Activated CD8-positive, alpha-beta memory T cell treated with anti-CD3 and anti-CD28 coated beads for 36 hours (primary cell): ENCODE data around the gene G6PD. TPM values are rescaled to one million over a fixed set of nuclear protein-coding genes. Genes with fewer than 3 reads are reported as not detected.
"Not testable (repeated sequence)": the region's sequence is repeated elsewhere in the genome, so short reads cannot be mapped to it uniquely, and the experiment has no call there.

Experiments used
- CTCF ChIA-PET: fragments of 350-600 bp; sonication (Branson Sonifier 250); formaldehyde crosslinking; loops from one replicate; lab custom pipeline; 2021; ENCODE audit warnings: antibody characterized with exemption; lab: Charles Lee
- POLR2A ChIA-PET: fragments of 350-600 bp; sonication (Branson Sonifier 250); formaldehyde crosslinking; loops from one replicate; lab custom pipeline; 2021; ENCODE audit warnings: antibody characterized with exemption; lab: Charles Lee
- total RNA-seq, 2 experiments: library from RNA; stranded (reverse); gene quantifications; one replicate each; pipeline ENCODE4 v1.2.3, GENCODE V29; 2021

G6PD gene
- total RNA-seq, result 100 to 1,000 TPM; 110 to 121 TPM

DNA sequence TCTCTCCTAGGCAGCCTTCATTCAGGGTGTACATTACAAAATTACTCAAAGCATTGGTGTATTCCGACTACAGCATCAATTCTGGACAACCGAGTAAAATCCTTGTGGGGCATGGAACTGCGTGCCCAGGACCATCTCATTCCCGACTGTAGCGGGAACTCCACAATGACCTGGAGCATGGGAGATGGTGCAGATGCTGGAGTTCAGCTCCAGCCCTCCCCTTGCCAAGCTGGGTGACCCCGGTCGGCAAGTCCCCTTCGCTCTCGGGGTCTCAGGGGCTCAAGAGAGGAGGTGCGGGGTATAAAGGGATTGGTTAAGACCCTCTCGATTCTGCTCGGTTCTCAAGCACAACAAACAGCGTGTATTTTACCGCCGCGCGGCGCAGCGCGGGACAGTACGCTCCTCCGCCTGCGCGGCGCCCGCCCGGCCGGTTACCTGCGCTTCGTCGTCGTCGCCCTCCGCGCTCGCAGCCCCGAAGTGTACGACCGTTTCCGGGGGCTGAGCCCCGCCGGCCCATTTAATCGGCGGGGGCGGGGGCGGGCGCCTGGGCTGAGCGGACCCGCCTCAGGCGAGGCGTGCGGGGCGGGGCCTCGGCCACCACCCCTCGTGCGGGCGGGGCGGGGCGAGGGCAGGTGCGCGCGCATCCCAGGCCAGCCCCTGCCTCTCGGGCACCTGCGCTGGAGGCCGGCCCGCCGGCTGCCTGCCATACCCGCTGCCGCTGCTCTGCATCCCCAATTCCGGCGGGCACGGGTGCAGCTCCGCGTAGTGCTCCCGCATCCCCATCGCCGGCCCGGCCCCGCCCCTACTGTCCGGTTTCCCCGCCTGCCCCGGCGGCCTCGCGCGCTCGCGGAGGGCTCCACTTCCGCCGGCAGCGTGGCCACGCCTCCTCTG, at the start of gene G6PD:
G6PD (minus strand) TSS at position 493 of the 891 bp plus-strand sequence. CDS start 691 bp downstream, outside the sequence.
- ChIA-PET POLR2A (interaction anchor here (0.6 to 1.6 kb wide), 3 partner anchors 56 to 173 kb away, joined by 3 to 5 read pairs (median 4); partner anchors contain the start of gene SLC10A3), CTCF (no interaction called here)

DNA sequence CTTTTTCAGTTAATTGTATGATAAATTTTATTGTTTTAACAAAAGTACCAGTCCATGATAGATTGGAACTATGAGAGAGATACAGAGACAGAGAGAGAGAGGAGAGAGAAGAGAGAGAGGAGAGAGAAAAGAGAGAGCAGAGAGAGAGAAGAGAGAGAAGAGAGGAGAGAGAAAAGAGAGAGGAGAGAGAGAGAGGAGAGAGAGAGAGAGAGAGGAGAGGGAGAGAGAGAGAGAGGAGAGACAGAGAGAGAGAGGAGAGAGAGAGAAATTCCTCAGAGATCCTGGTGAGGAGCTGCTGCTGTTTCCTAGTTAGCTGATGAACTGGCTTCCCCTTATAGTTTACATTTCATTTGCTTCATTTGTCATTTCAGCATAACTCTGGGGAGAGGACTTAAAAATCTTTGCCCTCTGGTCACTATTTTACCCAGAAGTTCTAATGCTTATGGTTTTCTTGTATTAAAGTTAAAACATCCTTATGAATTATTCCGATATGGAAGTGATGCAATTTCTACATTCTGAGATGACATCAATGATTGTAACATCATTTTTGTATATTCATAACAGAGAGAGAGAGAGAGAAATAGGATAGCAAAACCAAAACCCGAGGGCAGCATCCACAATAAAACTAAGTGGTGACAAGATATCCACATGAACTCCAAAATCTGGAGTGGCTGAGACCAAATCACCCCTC, 49.1 kb upstream of the G6PD start:
- POLR2A ChIA-PET, result no interaction called here
- CTCF ChIA-PET, result interaction anchor here (0.6 kb wide), 1 partner anchor 160 kb away, joined by 3 read pairs; no protein-coding TSS in a partner anchor

DNA sequence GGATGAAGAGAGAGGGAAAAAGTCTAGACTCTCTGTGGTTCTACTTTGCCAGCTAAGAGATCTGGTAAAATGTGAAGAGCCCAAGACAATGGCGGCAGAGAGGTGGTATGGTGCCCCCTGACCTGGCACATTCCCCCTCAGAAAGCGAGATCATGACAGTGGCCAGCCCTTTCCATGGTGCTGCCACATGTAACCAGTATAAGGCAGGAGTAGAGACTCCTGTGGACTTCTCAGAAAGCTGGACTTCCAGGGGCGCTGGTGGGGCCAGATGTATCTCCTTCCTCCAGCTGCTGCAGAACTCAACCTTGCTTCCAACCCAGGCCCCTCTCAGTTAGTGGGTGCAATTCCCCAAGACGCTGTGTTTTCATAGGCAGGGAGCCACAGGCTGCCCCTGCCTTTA, 47.8 kb upstream of the G6PD start:
- CTCF ChIA-PET, result no interaction called here

DNA sequence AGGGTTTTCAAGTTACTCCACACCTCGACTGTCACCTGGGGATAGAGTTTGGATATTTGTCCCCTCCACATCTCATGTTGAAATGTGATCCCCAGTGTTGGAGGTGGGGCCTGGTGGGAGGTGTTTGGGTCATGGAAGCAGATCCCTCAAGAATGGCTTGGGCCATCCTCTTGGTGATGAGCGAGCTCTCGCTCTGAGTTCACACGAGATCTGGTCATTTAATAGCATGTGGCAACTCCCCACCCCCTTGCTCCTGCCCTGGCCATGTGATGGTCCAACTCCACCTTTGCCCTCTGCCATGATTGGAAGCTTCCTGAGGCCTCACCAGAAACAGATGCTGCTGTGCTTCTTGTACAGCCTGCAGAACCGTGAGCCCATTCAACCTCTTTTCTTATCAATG, 46.6 kb upstream of the G6PD start:
- ChIA-PET POLR2A (no interaction called here), CTCF (no interaction called here)

More for the DNA sequence above, 47.8 kb upstream of the G6PD start:
- POLR2A ChIA-PET, result no interaction called here

DNA sequence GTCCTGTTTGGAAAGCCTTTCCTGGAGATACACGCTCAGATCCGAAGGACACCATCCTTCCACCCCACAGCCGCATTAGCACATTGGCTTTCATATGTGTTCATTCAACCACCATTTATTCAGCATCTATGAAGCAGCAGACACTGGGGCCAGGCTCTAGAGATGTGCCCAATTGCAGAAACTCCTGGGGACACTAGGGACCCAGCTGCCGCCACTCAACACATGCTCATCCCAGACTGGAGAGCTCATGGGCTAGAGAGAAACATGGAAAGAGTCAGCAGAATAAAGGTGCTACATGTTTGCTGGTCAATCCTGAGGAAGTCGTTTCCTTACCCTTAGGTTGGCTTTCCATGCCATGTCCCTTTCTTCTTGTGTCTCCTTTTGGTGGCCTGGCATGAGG, 45.9 kb upstream of the G6PD start:
- POLR2A ChIA-PET, result no interaction called here
- CTCF ChIA-PET, result no interaction called here

DNA sequence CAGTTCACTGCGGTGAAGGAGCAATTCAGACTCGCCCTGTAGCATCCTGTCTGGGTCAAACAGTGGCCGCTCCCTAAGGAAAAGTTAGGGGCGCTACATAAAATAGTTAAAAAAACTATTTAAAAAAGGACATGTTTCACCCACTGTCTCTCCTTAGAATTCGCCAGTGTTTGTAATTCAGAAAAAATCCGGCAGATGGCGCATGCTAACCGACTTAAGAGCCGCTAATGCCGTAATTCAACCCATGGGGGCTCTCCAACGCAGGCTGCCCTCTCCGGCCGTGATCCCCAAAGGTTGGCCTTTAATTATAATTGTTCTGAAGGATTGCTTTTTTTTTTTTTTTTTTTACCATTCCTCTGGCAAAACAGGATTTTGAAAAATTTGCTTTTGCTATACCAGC, 43.8 kb upstream of the G6PD start:
- CTCF ChIA-PET, POLR2A ChIA-PET: not testable (repeated sequence)

DNA sequence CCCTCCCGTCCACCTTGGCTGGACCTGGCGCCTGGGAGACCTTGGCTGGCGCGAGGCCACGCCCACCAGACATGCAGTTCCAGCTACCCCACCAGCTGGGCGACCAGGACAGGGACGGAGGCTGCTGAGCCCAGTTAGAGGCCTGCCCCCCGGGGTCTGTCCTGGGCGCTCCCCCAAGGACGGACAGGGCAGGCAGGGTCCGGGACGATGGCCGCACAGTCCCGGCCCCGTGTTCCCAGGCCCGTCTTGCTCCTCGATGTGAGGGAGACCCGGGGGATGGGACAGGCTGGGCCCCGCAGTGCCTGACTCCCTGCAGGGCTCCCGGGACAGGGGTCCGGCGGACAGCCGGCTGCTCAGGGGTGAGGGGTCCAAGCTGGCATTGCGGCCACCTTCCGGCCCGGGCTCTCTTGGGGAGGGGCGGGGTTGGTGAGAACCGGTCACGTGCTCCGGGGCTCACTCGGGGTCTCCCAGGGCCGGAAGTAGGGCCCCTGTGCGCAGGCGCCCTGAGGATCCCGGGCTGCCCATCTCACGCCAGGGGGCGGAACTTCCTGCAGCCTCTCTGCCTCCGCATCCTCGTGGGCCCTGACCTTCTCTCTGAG, 38.0 kb upstream of the G6PD start, which contains the start of gene CTAG1A:
CTAG1A (plus strand) TSS at position 549 of the 599 bp plus-strand sequence. CDS start 74 bp downstream, outside the sequence.
- POLR2A ChIA-PET, CTCF ChIA-PET: not testable (repeated sequence)

DNA sequence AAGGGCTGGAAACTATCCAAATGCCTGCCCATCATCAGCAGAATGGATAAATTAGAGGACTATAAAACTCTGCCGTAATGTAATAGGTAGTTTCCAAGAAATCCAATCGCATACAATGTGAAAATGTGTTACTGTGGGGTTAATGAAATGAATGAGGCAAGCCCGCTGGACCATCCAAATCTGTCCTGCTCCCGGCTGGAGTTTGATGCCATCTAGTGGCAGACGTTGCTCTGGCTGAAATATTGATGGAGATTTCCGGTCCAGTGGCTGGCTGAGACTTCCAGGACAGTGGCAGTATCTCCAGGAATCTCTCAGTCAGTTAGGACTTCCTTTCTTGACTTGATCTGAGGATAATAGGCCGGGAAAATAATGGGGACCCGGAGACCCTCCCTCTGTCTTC, 36.3 kb upstream of the G6PD start:
- POLR2A ChIA-PET, CTCF ChIA-PET: not testable (repeated sequence)

DNA sequence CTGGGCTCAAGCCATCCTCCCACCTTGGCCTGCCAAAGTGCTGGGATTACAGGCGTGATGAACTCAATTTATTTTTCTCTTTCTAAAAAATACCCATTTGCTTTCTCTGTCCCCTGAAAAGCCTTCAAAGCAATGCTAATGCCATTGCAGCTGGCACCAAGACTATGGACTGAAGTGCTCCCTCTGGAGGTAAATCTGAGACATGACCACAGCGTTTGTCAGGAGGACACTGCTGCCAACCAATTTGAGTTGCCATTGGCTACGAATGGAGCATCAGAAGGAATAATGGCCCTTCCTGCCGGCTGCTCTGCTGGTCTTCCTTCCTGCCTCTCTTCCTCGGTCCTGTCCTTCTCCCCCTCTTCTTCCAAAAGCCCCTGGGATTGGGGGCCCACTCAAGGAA, 28.4 kb upstream of the G6PD start:
- CTCF ChIA-PET, POLR2A ChIA-PET: not testable (repeated sequence)

DNA sequence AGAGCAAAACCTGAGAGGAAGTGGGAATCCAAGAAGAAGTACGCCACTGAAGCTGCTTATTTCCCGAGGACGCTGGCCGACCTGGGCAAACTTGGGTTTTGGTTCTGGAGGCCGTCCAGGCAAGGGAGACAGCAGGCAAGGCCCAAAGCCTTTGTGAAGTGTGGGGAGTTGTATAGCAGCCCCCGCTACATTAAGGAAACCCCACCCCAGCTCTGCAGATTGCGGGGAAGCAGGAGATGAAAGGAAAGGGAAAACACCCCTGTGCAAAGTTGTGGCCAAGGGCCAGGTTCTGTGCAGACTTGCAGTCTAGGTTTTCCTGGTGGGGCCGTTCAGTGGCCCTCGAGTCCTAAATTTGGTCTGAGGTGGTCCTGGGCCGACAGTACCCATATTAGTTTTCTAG, 26.4 kb upstream of the G6PD start:
- POLR2A ChIA-PET, CTCF ChIA-PET: not testable (repeated sequence)

DNA sequence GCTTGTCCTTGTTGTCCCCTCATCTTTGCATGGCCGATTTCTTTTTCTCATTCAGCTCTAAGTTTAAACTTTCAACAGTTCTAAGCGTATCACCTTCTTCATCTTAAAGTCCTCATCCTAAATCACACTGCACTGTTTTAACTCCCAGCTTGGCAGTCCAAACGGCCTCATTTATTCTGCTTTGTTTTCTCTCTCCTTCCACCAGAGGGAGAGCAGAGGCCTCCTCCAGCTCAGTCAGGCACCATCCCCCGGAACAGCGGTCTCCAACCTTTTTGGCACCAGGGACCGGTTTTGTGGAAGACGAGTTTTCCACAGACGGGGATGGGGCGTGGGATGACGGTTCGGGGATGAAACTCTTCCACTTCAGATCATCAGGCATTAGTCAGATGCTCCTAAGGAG, 23.7 kb upstream of the G6PD start:
- CTCF ChIA-PET, POLR2A ChIA-PET: not testable (repeated sequence)

DNA sequence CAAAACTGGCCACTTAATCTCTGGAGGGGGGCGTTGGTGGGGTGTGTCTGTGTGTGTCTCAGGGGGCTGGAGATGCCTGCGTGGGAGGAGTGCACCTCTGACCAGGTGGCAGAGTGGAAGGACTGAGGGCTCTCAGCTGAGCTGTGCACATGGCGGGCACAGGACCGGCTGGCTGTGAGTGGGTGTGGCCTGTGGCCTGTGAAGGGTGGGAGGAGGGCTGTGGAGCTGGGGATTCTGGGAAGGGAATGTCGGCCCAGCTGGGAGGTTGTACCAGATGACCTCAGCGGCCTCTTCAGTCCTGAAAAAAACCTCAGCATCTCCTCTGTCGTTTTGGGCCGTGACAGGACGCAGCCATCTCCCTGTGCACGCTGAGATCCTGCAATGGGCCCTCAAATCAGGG, 15.6 kb upstream of the G6PD start:
- POLR2A ChIA-PET, CTCF ChIA-PET: not testable (repeated sequence)

DNA sequence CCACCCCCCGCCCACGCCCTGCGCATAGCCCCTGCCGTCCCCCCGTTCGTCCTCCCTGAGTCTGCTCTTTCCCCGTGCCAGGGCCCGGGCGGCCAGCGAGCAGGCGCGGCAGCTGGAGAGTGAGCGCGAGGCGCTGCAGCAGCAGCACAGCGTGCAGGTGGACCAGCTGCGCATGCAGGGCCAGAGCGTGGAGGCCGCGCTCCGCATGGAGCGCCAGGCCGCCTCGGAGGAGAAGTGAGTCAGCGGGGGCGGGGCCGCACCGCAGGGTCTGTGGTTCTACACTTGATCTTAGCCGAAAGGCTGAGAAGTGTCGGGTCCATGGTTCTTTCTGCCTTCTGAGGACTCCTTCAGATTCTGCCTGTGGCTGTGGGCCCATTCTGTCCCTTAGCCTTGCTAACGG, 13.7 kb upstream of the G6PD start:
- POLR2A ChIA-PET, CTCF ChIA-PET: not testable (repeated sequence)

DNA sequence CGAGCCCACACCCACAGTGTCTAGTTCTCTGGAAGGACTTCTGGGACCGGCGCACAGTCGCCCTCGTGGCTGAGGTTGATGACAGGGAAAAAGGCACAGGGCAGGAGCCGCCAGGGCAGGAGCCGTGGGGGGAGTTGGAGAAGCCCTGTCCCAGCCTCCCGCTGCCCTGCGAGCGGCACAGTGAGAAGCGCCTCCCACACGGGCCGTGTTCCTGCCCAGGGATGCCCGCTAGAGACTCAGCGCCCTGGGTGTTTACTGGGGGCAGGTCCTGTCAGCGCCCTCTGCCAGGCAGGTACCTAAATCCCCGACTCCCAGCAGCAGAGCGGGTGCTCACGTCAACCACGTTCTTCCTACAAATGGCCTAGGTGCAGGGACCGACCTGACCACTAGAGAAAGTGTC, 12.2 kb upstream of the G6PD start:
- CTCF ChIA-PET, POLR2A ChIA-PET: not testable (repeated sequence)

DNA sequence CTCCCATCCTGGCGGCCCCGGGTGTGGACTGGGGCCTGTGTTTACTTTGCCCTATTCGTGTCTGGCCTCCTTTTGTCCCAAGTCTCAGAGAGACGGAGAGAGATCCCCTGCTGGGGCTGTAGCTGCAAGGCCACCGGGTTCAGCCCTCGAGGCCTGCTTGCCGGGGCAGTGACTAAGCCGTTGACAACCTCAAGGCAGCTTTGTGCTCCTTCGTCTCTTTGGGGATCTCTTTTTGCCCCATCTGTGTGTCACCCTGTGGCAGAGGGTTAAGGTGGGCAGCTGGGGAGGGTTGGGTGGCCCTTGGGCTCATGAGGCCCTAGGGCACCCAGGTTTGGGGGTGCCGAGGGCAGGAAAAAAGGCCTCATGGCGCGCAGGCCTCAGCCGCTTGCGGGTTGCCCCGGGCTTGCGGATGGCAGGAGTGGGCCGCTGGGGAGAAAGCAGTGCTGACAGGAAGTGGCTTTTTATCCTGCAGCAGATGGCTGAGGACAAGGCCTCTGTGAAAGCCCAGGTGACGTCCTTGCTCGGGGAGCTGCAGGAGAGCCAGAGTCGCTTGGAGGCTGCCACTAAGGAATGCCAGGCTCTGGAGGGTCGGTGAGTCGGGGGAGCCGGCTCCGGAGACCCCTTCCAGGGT, 11.5 kb upstream of the G6PD start:
- POLR2A ChIA-PET, CTCF ChIA-PET: not testable (repeated sequence)

DNA sequence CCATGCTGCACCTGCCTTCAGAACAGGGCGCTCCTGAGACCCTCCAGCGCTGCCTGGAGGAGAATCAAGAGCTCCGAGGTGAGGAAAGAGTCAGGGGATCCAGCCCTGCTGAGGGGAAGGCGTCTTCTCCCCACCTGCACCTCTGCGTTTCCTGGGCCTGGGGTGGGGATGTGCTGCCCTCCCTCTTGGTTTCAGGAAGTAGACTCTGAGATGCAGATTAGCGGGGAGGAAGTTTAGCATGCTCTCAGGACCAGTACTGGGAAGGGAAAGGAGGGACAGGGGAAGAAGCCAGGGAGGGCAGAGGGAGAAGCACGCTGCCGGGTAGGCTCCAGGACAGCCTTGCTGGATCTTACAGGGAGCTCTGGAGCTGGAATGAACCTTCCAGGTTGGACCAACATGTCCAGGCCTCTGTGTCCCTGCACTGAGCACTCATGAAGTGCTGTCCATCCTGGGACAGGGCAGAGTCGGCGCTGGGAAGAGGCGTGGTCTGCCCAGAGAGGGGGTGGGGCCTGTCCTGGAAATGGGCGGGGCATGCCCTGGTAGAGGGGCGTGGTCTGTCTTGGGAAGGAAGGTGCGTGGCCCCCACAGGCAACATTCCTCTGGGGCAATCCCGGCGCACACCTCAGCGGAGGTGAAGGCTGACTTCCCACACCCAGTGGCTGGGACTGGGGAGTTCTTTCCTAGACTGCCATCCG, 5.6 kb upstream of the G6PD start:
- POLR2A ChIA-PET, CTCF ChIA-PET: not testable (repeated sequence)

DNA sequence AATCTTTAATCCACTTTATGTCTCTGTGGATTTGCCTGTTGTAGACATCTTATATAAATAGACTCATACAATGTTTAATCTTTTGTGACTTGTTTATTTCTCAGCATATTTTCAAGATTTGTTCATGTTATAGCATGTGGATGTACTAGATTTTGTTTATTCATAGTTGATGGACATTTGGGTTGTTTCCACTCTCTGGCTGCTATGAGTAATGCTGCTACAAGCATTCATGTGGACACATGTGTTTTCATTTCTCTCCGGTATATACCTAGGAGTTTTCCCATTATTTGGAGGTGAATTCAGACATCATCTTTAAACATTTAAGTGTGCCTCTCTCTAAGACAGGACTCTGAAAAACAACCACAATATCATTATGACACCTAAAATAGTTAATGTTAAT, 3.1 kb upstream of the G6PD start:
- CTCF ChIA-PET, result no interaction called here
- POLR2A ChIA-PET, result no interaction called here

DNA sequence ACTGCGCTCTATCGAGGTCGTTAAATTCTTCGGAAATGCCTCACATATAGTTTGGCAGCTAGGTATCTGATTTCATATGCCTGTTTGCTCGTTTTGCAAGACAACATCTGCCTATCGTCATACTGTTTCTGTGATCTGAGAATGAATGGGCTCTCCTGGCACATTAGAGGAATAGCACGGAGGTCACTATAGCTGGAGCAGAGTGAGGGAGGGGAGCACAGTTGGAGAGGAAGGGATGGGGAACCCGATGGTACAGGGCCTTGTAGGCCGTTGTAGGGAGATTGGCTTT, 1.3 kb upstream of the G6PD start:
- ChIA-PET CTCF (no interaction called here), POLR2A (no interaction called here)
